ENCODE data around the gene ZFAND3. TPM values are rescaled to one million over a fixed set of nuclear protein-coding genes. Genes with fewer than 3 reads are reported as not detected.

ZFAND3 gene
- total and polyA plus RNA-seq, 2 donors (not counting 1 experiment from before 2014, with no cell fraction given): 13.5 to 58.3 TPM

- 97% methylated on average over 3 of the region's 3 CpGs for WGBS (ENCODE audit: insufficient coverage)
- ChIA-PET POLR2A (no interaction called here), CTCF (interaction anchor here (1.8 kb wide), 1 partner anchor 11 kb away, joined by 3 read pairs; no protein-coding TSS in a partner anchor)
- Histone ChIP-seq H4K20me1 (ENCODE audit: control insufficient read depth, insufficient read depth, low read length, poor library complexity, severe bottlenecking) (peaks cover 9% of the 10 kb centered on the region), H3K79me2 (ENCODE audit: control insufficient read depth, insufficient read depth, low read length) (peaks cover 7% of the 10 kb centered on the region), H3K9me3 (ENCODE audit: control extremely low read depth in 1 of 3, control insufficient read depth in 2 of 3, insufficient read depth in 1 of 3, low read length in 2 of 3) (no peaks in the 10 kb centered on the region), H3K4me2 (replicated peaks; ENCODE audit: low read depth, low read length, poor library complexity, severe bottlenecking) (no peak overlapping the region), H3K27ac (ENCODE audit: low read length in 2 of 2) (no peak overlapping the region), H3K27me3 (replicated peaks in 1 of 4; ENCODE audit: control extremely low read depth in 1 of 4, control insufficient read depth in 3 of 4, insufficient read depth in 4 of 4, low read length in 3 of 4) (no peaks in the 10 kb centered on the region), H3K4me1 (ENCODE audit: control insufficient read depth in 2 of 2, insufficient read depth in 2 of 2, low read length in 2 of 2) (no peaks in the 10 kb centered on the region), H3K9ac (ENCODE audit: low read length) (no peak overlapping the region), H3K4me3 (ENCODE audit: control extremely low read depth in 1 of 5, extremely low read depth in 1 of 5, insufficient read depth in 1 of 5, low read depth in 2 of 5, low read length in 4 of 5) (no peak overlapping the region), H2AFZ (ENCODE audit: insufficient read depth, low read depth, low read length, poor library complexity, severe bottlenecking) (no peak overlapping the region), H3K36me3 (replicated peaks in 1 of 2; ENCODE audit: control extremely low read depth in 1 of 2, control insufficient read depth in 1 of 2, extremely low read depth in 1 of 2, insufficient read depth in 2 of 2, low read length in 1 of 2) (peaks cover 14 to 16% of the 10 kb centered on the region in 2 experiments)
- intact Hi-C loops (cut with micrococcal nuclease): no loop called here
- DNase-seq: no peak
- ATAC-seq (ENCODE audit: low read depth): no peak
- H3K4me1 Mint-ChIP-seq: no peaks in the 10 kb centered on the region
- no peaks in the 10 kb centered on the region for H3K27me3 Mint-ChIP-seq
- H3K4me3 Mint-ChIP-seq: no peak overlapping the region
- H3K27ac Mint-ChIP-seq: no peak overlapping the region
- TF ChIP-seq CTCF (IDR thresholded peaks at IDR 0.05) (no peak), EZH2 (IDR thresholded peaks at IDR 0.05; ENCODE audit: borderline replicate concordance, insufficient read depth, low read depth, low read length, poor library complexity, severe bottlenecking) (no peak)
- H3K9me3 Mint-ChIP-seq (ENCODE audit: insufficient read depth): no peaks in the 10 kb centered on the region
Measured at GRCh38 chr6:38115626-38116008, 296.1 kb downstream of the ZFAND3 start.

- Mint-ChIP-seq H3K4me1 (no peaks in the 10 kb centered on the region), H3K4me3 (no peak overlapping the region), H3K27me3 (no peaks in the 10 kb centered on the region), H3K9me3 (ENCODE audit: insufficient read depth) (no peaks in the 10 kb centered on the region), H3K27ac (no peak overlapping the region)
- peaks cover 11% of the 10 kb centered on the region for H3K79me2 ChIP-seq (ENCODE audit: control insufficient read depth, insufficient read depth, low read length)
- POLR2A ChIA-PET: no interaction called here
- 98% methylated on average over 6 of the region's 6 CpGs for WGBS (ENCODE audit: insufficient coverage)
- intact Hi-C loops (cut with micrococcal nuclease): no loop called here
- H3K4me1 ChIP-seq (ENCODE audit: control insufficient read depth in 2 of 2, insufficient read depth in 2 of 2, low read length in 2 of 2): no peaks in the 10 kb centered on the region
- TF ChIP-seq EZH2 (IDR thresholded peaks at IDR 0.05; ENCODE audit: borderline replicate concordance, insufficient read depth, low read depth, low read length, poor library complexity, severe bottlenecking): no peak
- no peak for TF ChIP-seq CTCF (IDR thresholded peaks at IDR 0.05)
- CTCF ChIA-PET: interaction anchor here (1.8 kb wide), 1 partner anchor 11 kb away, joined by 3 read pairs; no protein-coding TSS in a partner anchor
- ATAC-seq (ENCODE audit: low read depth) (no peak), DNase-seq (no peak)
- H2AFZ ChIP-seq (ENCODE audit: insufficient read depth, low read depth, low read length, poor library complexity, severe bottlenecking): no peak overlapping the region
- H3K9me3 ChIP-seq (ENCODE audit: control extremely low read depth in 1 of 3, control insufficient read depth in 2 of 3, insufficient read depth in 1 of 3, low read length in 2 of 3): no peaks in the 10 kb centered on the region
- no peaks in the 10 kb centered on the region for H3K27me3 ChIP-seq (replicated peaks in 1 of 4; ENCODE audit: control extremely low read depth in 1 of 4, control insufficient read depth in 3 of 4, insufficient read depth in 4 of 4, low read length in 3 of 4)
- no peak overlapping the region for H3K4me3 ChIP-seq (ENCODE audit: control extremely low read depth in 1 of 5, extremely low read depth in 1 of 5, insufficient read depth in 1 of 5, low read depth in 2 of 5, low read length in 4 of 5)
- no peak overlapping the region for H3K4me2 ChIP-seq (replicated peaks; ENCODE audit: low read depth, low read length, poor library complexity, severe bottlenecking)
- peaks cover 14 to 21% of the 10 kb centered on the region in 2 experiments for H3K36me3 ChIP-seq (replicated peaks in 1 of 2; ENCODE audit: control extremely low read depth in 1 of 2, control insufficient read depth in 1 of 2, extremely low read depth in 1 of 2, insufficient read depth in 2 of 2, low read length in 1 of 2)
- no peak overlapping the region for H3K27ac ChIP-seq (ENCODE audit: low read length in 2 of 2)
- peaks cover 9% of the 10 kb centered on the region for H4K20me1 ChIP-seq (ENCODE audit: control insufficient read depth, insufficient read depth, low read length, poor library complexity, severe bottlenecking)
- no peak overlapping the region for H3K9ac ChIP-seq (ENCODE audit: low read length)
Measured at GRCh38 chr6:38116248-38116647, 296.7 kb downstream of the ZFAND3 start.
